ENCODE measurements around the gene MRGPRG. TPM values are rescaled to one million over a fixed set of nuclear protein-coding genes. Genes with fewer than 3 reads are reported as not detected.
"Not testable (repeated sequence)": the region's sequence is repeated elsewhere in the genome, so short reads cannot be mapped to it uniquely, and the experiment has no call there.

MRGPRG gene
- total RNA-seq, 1 donor from 2014 or later: not detected

DNA sequence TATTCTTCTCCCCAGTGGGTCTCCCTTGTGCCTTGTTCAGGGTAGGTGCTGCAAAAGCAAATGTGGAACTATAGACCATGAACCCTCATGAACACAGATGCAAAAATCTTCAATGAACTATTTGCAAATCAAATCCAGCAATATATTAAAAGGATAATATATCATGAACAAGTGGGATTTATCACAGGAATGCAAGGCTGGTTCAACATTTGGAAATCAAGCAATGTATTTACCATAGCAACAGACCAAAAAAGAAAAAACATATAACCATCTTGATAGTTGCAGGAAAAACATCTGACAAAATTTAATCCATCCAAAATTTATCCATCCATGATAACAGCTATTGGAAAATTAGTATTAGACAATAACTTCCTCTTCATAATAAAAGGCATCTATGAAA, 42.1 kb downstream of the MRGPRG start:
- DNase-seq (ENCODE audit: low read depth): no peak

DNA sequence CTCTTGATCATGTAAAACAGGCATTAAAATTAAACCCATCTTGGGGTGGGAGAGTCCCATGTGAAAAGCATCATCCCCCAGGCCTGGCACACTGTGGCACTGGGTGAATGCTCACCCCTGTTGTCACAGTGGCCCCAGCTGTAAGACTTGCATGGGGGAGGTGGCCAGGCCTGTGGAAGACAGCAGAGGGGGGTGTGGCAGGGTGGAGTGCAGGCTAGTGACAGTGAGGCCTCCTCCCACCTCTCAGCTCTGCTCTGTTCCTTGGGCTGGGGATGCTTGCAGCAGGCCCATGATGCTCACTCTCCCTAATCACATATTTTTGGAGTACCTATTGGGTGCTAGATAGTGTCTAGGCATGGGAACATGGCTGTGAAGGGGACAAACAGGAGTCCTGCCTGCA, 43.4 kb downstream of the MRGPRG start:
- DNase-seq (ENCODE audit: low read depth): no peak

GRCh38 chr11:3174387-3174786, 44.2 kb downstream of the MRGPRG start:
- no peak for DNase-seq (ENCODE audit: low read depth)

- no peak for DNase-seq (ENCODE audit: low read depth)
These were observed 44.8 kb downstream of the MRGPRG start for GRCh38 chr11:3173795-3174194.

DNA sequence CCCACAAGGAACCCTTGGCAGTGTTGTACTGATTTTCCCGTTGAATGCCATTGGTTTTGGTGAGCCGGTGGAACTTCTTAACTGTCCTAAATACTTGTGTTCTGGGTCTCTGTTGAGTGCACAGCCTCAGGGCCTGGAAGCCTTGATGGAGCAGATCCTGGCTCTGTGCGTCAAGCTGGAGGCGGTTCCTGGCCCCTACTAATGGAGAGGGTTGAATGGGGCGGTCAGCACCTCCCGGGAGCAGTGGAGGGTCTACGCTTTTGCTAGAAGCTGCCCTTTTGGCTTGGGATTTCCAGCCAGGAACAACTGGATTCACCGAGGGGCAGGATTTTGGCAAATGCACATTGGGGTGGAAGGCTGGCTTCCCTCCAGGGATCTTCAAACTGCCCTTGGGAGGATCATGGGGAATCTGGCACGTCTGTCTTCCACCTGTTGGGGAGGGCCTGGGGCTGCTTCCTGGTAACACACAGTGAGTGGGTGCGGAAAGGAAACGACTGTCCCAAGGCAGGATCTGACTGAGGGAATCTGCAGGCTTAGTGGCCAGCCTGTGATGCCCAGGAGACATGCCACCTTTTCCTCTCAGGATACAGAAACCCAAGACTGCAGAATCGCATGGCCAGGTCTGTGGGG, 46.6 kb downstream of the MRGPRG start:
- DNase-seq (ENCODE audit: low read depth): no peak

- DNase-seq (ENCODE audit: low read depth): no peak
These were observed 47.6 kb downstream of the MRGPRG start for GRCh38 chr11:3170756-3171650.

DNA sequence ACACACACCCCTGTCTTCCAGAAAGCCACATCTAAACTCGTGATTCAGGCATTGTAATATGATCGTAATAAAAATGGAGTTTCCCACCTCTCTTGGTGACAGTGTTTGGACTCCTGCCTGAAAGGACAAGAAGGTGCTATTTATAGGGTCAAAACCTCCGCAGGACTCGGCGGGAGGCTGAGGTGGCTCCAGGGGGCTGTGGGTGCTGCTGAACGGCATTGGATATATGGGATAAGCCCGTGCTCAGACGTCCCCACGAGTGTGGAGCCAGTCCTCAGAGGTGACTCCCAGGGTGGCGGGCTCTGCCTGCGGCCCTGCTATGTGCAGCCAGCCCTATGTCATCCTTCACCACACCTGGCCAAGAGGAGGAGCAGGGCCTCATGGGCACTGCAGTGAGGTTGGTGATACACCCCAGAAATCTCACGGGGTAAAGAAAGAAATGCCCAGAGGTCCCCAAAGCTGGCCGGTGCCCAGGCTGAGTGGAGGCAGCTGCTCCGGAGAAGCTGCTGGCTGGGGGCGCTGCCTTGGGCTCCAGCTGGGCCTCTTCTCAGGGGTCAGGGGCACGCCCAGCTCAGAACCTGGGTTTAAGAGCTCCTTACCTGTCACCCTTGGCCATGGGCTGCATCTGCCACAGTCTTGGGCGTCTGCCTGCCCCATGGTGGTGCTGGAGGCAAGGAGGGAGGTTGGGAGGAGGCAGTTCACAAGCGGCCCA, 48.4 kb downstream of the MRGPRG start:
- DNase-seq (ENCODE audit: low read depth): peak; percentile 16

DNA sequence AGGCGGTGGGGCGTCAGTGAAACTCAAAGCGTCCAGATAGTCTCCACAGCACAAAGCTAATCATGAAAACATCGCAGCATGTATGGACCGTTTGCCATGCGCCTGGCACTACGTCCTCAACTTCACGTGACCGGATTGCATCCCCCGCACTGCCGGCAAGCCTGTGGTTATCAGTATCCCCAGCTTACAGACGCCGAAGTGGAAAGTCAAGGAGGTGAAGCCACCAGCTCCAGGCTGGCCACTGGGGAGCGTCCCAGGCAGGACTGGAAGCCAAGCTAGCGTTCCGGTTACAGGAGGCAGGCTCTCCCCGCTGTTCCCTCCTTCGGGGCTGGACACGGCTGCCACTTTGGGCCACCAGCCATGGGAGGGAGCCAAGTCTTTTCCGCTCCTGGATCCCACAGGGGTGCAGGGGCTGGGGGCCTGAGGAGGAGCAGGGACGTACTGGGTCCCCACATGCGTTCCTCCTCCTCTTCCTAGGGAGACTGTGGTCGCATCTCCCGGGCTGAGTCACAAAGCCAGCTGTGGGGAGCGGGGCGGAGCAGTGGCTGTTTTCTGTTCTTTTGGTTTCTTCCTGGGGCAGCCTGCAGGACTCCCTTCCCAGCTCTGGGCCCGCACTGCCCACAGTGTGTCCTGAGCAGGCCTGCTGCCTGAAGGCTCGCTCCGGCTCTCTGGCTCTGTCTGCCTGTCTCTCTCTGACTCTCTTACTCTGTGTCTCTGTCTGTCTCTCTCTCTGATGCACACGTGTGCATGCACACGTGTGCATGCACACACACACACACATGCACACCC, 49.2 kb downstream of the MRGPRG start:
- DNase-seq (ENCODE audit: low read depth): peak; percentile 11

DNA sequence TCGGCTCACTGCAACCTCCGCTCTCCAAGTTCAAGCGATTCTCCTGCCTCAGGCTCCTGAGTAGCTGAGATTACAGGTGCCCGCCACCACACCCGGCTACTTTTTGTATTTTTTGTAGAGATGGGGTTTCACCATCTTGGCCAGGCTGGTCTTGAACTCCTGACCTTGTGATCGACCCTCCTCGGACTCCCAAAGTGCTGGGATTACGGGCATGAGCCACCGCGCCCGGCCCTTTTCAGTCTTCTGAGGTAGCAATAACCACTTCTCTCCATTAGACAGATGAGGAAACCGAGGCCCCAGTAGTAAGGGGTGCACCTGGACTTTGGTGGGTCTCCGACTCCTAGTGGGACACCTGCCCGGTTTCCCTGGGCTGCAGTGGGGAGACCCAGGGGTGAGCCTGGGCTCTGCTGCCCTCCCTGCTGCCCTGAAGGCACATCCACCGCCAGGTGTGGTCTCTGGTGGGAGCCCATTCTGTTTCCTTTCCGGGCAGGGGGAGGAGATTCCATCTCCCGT, 49.8 kb downstream of the MRGPRG start:
- not testable (repeated sequence) for DNase-seq (ENCODE audit: low read depth)

Other genes starting within 250 kb of the MRGPRG start
- gene NAP1L4, start 226.5 kb downstream of the MRGPRG start, total RNA-seq: 144 and 273 TPM in 2 replicates
- gene CARS1, start 161.4 kb downstream of the MRGPRG start, total RNA-seq: 52.4 and 63.7 TPM in 2 replicates
- 11.3 and 21.3 TPM in 2 replicates for gene OSBPL5, start 53.5 kb downstream of the MRGPRG start, total RNA-seq
- not detected in 2 replicates for gene MRGPRE, start 13.6 kb upstream of the MRGPRG start, total RNA-seq
- gene ZNF195, start 160.3 kb upstream of the MRGPRG start, total RNA-seq: 33.2 and 39.1 TPM in 2 replicates

Data from renal cortical epithelial cell (primary cell).